ENCODE data around the gene FAM117A.
A peak's percentile ranks its signal among the peaks of the same experiment; 100 is the strongest.

Gene FAM117A

GRCh38 chr17:49779739-49780231, 15.9 kb upstream of the FAM117A start:
- no peak overlapping the region for H2BK120ac ChIP-seq (ENCODE audit: low read depth, low read length)
- H3K9me3 ChIP-seq (replicated peaks in 1 of 2; ENCODE audit: control insufficient read depth in 2 of 2, insufficient read depth in 1 of 2, low read depth in 1 of 2, low read length in 2 of 2), result no peaks in the 10 kb centered on the region
- H3K4ac ChIP-seq (ENCODE audit: low read length), result no peak overlapping the region
- H3K14ac ChIP-seq (ENCODE audit: low read length), result no peak overlapping the region
- H2BK15ac ChIP-seq (ENCODE audit: low read length), result no peak overlapping the region
- H3K4me2 ChIP-seq (ENCODE audit: insufficient read depth, low read length, poor library complexity, severe bottlenecking), result no peak overlapping the region
- no CpG with 5 or more reads among the region's 2 CpGs for WGBS, 2 donors (ENCODE audit: extremely low coverage in 2 of 2, insufficient read length in 2 of 2, insufficient replicate concordance in 1 of 2)
- no peak overlapping the region for H2AFZ ChIP-seq (ENCODE audit: low read length)
- no peak overlapping the region for H3K4me3 ChIP-seq (ENCODE audit: low read length in 2 of 2)
- H3K27ac ChIP-seq (replicated peaks; ENCODE audit: low read length), result no peak overlapping the region
- H3K27me3 ChIP-seq (ENCODE audit: control insufficient read depth in 3 of 3, insufficient read depth in 3 of 3, low read depth in 1 of 3, low read length in 3 of 3), result no peaks in the 10 kb centered on the region
- H3K79me1 ChIP-seq (ENCODE audit: low read depth, low read length), result no peaks in the 10 kb centered on the region
- no peak for DNase-seq (ENCODE audit: low spot score)
- H4K91ac ChIP-seq (ENCODE audit: low read depth, low read length, poor library complexity), result no peak overlapping the region
- H3K36me3 ChIP-seq (replicated peaks in 1 of 2; ENCODE audit: control insufficient read depth in 2 of 2, insufficient read depth in 2 of 2, low read length in 2 of 2), result no peaks in the 10 kb centered on the region
- no peak overlapping the region for H3K23ac ChIP-seq (ENCODE audit: low read depth, low read length, poor library complexity)
- H3K4me1 ChIP-seq (ENCODE audit: control insufficient read depth in 2 of 2, insufficient read depth in 1 of 2, low read depth in 1 of 2, low read length in 2 of 2), result peaks cover 14 to 24% of the 10 kb centered on the region in 2 donors
- no peak overlapping the region for H3K9ac ChIP-seq (ENCODE audit: low read depth, low read length, poor library complexity)
- no peak overlapping the region for H3K18ac ChIP-seq (ENCODE audit: low read length)
- H2BK5ac ChIP-seq (ENCODE audit: low read length), result no peak overlapping the region
- H2AK5ac ChIP-seq (ENCODE audit: low read depth, low read length), result no peak overlapping the region
- no peak overlapping the region for H2BK12ac ChIP-seq (ENCODE audit: low read length)
- H4K8ac ChIP-seq (ENCODE audit: low read depth, low read length), result no peak overlapping the region

GRCh38 chr17:49779156-49779738, 15.3 kb upstream of the FAM117A start:
- H2BK15ac ChIP-seq (ENCODE audit: low read length), result no peak overlapping the region
- H2AK5ac ChIP-seq (ENCODE audit: low read depth, low read length), result no peak overlapping the region
- no peak overlapping the region for H3K23ac ChIP-seq (ENCODE audit: low read depth, low read length, poor library complexity)
- no peak overlapping the region for H2BK12ac ChIP-seq (ENCODE audit: low read length)
- no peaks in the 10 kb centered on the region for H3K36me3 ChIP-seq (replicated peaks in 1 of 2; ENCODE audit: control insufficient read depth in 2 of 2, insufficient read depth in 2 of 2, low read length in 2 of 2)
- no peak overlapping the region for H4K8ac ChIP-seq (ENCODE audit: low read depth, low read length)
- H2BK120ac ChIP-seq (ENCODE audit: low read depth, low read length), result no peak overlapping the region
- H3K9me3 ChIP-seq (replicated peaks in 1 of 2; ENCODE audit: control insufficient read depth in 2 of 2, insufficient read depth in 1 of 2, low read depth in 1 of 2, low read length in 2 of 2), result no peaks in the 10 kb centered on the region
- H3K4ac ChIP-seq (ENCODE audit: low read length), result no peak overlapping the region
- no peak for DNase-seq (ENCODE audit: low spot score)
- H2AFZ ChIP-seq (ENCODE audit: low read length), result no peak overlapping the region
- no peak overlapping the region for H4K91ac ChIP-seq (ENCODE audit: low read depth, low read length, poor library complexity)
- no peak overlapping the region for H3K9ac ChIP-seq (ENCODE audit: low read depth, low read length, poor library complexity)
- H3K18ac ChIP-seq (ENCODE audit: low read length), result no peak overlapping the region
- no peak overlapping the region for H3K27ac ChIP-seq (replicated peaks; ENCODE audit: low read length)
- H3K4me1 ChIP-seq (ENCODE audit: control insufficient read depth in 2 of 2, insufficient read depth in 1 of 2, low read depth in 1 of 2, low read length in 2 of 2), result peaks cover 14 to 24% of the 10 kb centered on the region in 2 donors
- WGBS, 2 donors (ENCODE audit: extremely low coverage in 2 of 2, insufficient read length in 2 of 2, insufficient replicate concordance in 1 of 2), result no CpG with 5 or more reads among the region's 2 CpGs
- no peak overlapping the region for H3K4me3 ChIP-seq (ENCODE audit: low read length in 2 of 2)
- no peak overlapping the region for H3K14ac ChIP-seq (ENCODE audit: low read length)
- no peaks in the 10 kb centered on the region for H3K79me1 ChIP-seq (ENCODE audit: low read depth, low read length)
- H3K4me2 ChIP-seq (ENCODE audit: insufficient read depth, low read length, poor library complexity, severe bottlenecking), result no peak overlapping the region
- H3K27me3 ChIP-seq (ENCODE audit: control insufficient read depth in 3 of 3, insufficient read depth in 3 of 3, low read depth in 1 of 3, low read length in 3 of 3), result no peaks in the 10 kb centered on the region
- H2BK5ac ChIP-seq (ENCODE audit: low read length), result no peak overlapping the region

DNA sequence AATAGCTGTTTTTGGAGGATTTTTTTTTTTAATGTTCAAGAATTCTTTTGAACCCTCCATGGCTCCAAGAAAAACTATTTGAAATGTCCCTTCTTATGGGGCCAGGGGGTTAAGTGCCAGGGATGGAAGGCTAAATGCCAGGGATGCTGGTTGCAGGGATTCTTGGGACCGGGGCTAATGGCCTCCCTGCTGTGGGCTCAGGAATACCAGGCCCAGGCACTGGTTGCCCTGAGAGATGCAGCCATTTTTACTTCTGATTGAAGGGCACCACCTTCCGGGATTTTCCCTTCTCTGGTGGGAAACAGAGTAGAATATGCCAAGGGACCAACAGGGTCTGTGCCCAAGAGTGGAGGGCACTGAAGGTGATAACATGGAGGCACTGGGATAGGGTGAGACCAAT, 13.6 kb upstream of the FAM117A start:
- H3K27ac ChIP-seq (replicated peaks; ENCODE audit: low read length), result no peak overlapping the region

DNA sequence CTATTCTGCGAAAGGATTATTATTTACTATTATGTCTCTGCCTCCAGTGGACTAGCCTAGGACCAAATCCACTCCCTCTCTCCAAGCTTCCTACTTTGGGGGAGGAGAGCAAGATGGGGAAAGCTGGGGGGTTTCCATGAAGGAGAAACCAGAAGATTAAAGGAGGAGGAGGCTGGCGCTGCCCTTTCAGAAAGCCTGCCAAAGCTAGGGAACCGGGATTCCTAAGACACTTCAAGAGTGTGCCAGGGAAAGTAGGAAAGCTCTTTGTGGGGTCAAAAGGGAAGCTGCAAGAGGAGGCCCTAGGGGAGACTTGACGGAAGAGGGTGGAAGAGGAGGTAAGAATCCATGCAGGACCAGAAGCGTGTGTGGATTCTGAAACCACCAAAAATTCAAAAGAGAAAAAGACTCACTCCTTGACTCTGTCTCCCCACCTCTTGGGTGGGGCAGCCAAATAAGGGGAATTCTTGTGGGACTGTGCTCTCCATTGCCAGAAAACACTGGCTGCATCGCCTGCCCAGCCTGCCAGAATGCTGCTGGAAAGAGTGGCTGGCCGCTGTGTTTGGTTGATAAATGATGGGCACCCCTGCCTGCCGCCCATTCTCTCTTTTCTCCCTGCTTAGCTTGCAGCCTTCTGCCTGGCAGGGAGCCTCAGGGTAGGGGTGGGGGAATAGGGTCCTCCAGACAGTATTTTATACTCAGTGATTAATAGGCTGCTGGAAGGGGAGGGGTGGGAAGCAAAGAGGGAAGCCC, 12.8 kb upstream of the FAM117A start:
- Histone ChIP-seq H3K23ac (ENCODE audit: low read depth, low read length, poor library complexity) (no peak overlapping the region), H3K36me3 (replicated peaks in 1 of 2; ENCODE audit: control insufficient read depth in 2 of 2, insufficient read depth in 2 of 2, low read length in 2 of 2) (no peaks in the 10 kb centered on the region), H3K4me1 (ENCODE audit: control insufficient read depth in 2 of 2, insufficient read depth in 1 of 2, low read depth in 1 of 2, low read length in 2 of 2) (peaks cover 14 to 24% of the 10 kb centered on the region in 2 donors), H3K9ac (ENCODE audit: low read depth, low read length, poor library complexity) (no peak overlapping the region), H2AFZ (ENCODE audit: low read length) (peak overlapping the region; percentile 19), H4K8ac (ENCODE audit: low read depth, low read length) (no peak overlapping the region), H2BK12ac (ENCODE audit: low read length) (no peak overlapping the region), H2BK5ac (ENCODE audit: low read length) (no peak overlapping the region), H3K27ac (replicated peaks; ENCODE audit: low read length) (no peak overlapping the region), H4K91ac (ENCODE audit: low read depth, low read length, poor library complexity) (peak overlapping the region; percentile 56), H3K4me3 (ENCODE audit: low read length in 2 of 2) (no peak overlapping the region), H2AK5ac (ENCODE audit: low read depth, low read length) (no peak overlapping the region), H3K79me1 (ENCODE audit: low read depth, low read length) (no peaks in the 10 kb centered on the region), H3K14ac (ENCODE audit: low read length) (no peak overlapping the region), H2BK15ac (ENCODE audit: low read length) (no peak overlapping the region), H3K27me3 (ENCODE audit: control insufficient read depth in 3 of 3, insufficient read depth in 3 of 3, low read depth in 1 of 3, low read length in 3 of 3) (no peaks in the 10 kb centered on the region), H2BK120ac (ENCODE audit: low read depth, low read length) (no peak overlapping the region), H3K18ac (ENCODE audit: low read length) (no peak overlapping the region), H3K9me3 (replicated peaks in 1 of 2; ENCODE audit: control insufficient read depth in 2 of 2, insufficient read depth in 1 of 2, low read depth in 1 of 2, low read length in 2 of 2) (no peaks in the 10 kb centered on the region), H3K4ac (ENCODE audit: low read length) (no peak overlapping the region), H3K4me2 (ENCODE audit: insufficient read depth, low read length, poor library complexity, severe bottlenecking) (no peak overlapping the region)
- no peak for DNase-seq (ENCODE audit: low spot score)
- no CpG with 5 or more reads among the region's 8 CpGs for WGBS, 2 donors (ENCODE audit: extremely low coverage in 2 of 2, insufficient read length in 2 of 2, insufficient replicate concordance in 1 of 2)

More for the DNA sequence above, 13.6 kb upstream of the FAM117A start:
- Histone ChIP-seq H2AK5ac (ENCODE audit: low read depth, low read length) (no peak overlapping the region), H2BK5ac (ENCODE audit: low read length) (no peak overlapping the region), H3K36me3 (replicated peaks in 1 of 2; ENCODE audit: control insufficient read depth in 2 of 2, insufficient read depth in 2 of 2, low read length in 2 of 2) (no peaks in the 10 kb centered on the region), H3K27me3 (ENCODE audit: control insufficient read depth in 3 of 3, insufficient read depth in 3 of 3, low read depth in 1 of 3, low read length in 3 of 3) (no peaks in the 10 kb centered on the region), H3K79me1 (ENCODE audit: low read depth, low read length) (no peaks in the 10 kb centered on the region), H3K4me2 (ENCODE audit: insufficient read depth, low read length, poor library complexity, severe bottlenecking) (no peak overlapping the region), H3K4ac (ENCODE audit: low read length) (no peak overlapping the region), H3K4me1 (ENCODE audit: control insufficient read depth in 2 of 2, insufficient read depth in 1 of 2, low read depth in 1 of 2, low read length in 2 of 2) (peaks cover 14 to 24% of the 10 kb centered on the region in 2 donors), H2AFZ (ENCODE audit: low read length) (peak overlapping the region; percentile 55), H3K9ac (ENCODE audit: low read depth, low read length, poor library complexity) (no peak overlapping the region), H3K18ac (ENCODE audit: low read length) (no peak overlapping the region), H3K4me3 (ENCODE audit: low read length in 2 of 2) (no peak overlapping the region), H4K91ac (ENCODE audit: low read depth, low read length, poor library complexity) (no peak overlapping the region), H2BK15ac (ENCODE audit: low read length) (no peak overlapping the region), H4K8ac (ENCODE audit: low read depth, low read length) (no peak overlapping the region), H3K9me3 (replicated peaks in 1 of 2; ENCODE audit: control insufficient read depth in 2 of 2, insufficient read depth in 1 of 2, low read depth in 1 of 2, low read length in 2 of 2) (no peaks in the 10 kb centered on the region), H3K23ac (ENCODE audit: low read depth, low read length, poor library complexity) (no peak overlapping the region), H3K14ac (ENCODE audit: low read length) (no peak overlapping the region), H2BK12ac (ENCODE audit: low read length) (no peak overlapping the region), H2BK120ac (ENCODE audit: low read depth, low read length) (no peak overlapping the region)
- WGBS, 2 donors (ENCODE audit: extremely low coverage in 2 of 2, insufficient read length in 2 of 2, insufficient replicate concordance in 1 of 2), result no CpG with 5 or more reads among the region's 2 CpGs
- DNase-seq (ENCODE audit: low spot score), result no peak

Measured in neuronal stem cell (in vitro differentiated cells).